ENCODE results near the gene CENPF. TPM values are rescaled to one million over a fixed set of nuclear protein-coding genes. Genes with fewer than 3 reads are reported as not detected.

The CENPF gene
- total and polyA plus RNA-seq, 2 of the 13 experiments (the other 11 are each of a cell fraction or from before 2014, with no cell fraction given), result 14.7 to 84.9 TPM

- TF ChIP-seq PBX2 (CRISPR knock-in tag; IDR thresholded peaks at IDR 0.05) (no peak), MLLT10 (CRISPR knock-in tag; IDR thresholded peaks at IDR 0.05) (no peak), ZFYVE20 (CRISPR knock-in tag; IDR thresholded peaks at IDR 0.05; ENCODE audit: borderline replicate concordance, low read depth) (0 out of 2 replicates have a peak, but pooled peaks have one; percentile 57), SP140L (CRISPR knock-in tag; IDR thresholded peaks at IDR 0.05; ENCODE audit: borderline replicate concordance) (no peak), ZNF777 (CRISPR knock-in tag; IDR thresholded peaks at IDR 0.05) (peak; percentile 43; the same call in 1 of the 2 replicates), ZSCAN31 (CRISPR knock-in tag; IDR thresholded peaks at IDR 0.05; ENCODE audit: low read depth) (peak; percentile 77), HOXA3 (CRISPR knock-in tag; IDR thresholded peaks at IDR 0.05) (peak; percentile 67; the same call in 1 of the 2 replicates), PITX1 (CRISPR knock-in tag; IDR thresholded peaks at IDR 0.05) (0 out of 2 replicates have a peak, but pooled peaks have one; percentile 49), NKX3-1 (CRISPR knock-in tag; IDR thresholded peaks at IDR 0.05) (peak; percentile 87; the same call in 1 of the 2 replicates), ATF3 (CRISPR knock-in tag; IDR thresholded peaks at IDR 0.05) (peak; percentile 17; the same call in 1 of the 2 replicates), ZZZ3 (CRISPR knock-in tag; IDR thresholded peaks at IDR 0.05; ENCODE audit: borderline replicate concordance) (no peak), POLR2G (IDR thresholded peaks at IDR 0.05; ENCODE audit: low read depth, low read length) (peak; percentile 48; the same call in 1 of the 2 replicates), SAFB2 (CRISPR knock-in tag; IDR thresholded peaks at IDR 0.05; ENCODE audit: borderline replicate concordance, low read depth) (no peak), KMT2A (CRISPR knock-in tag; IDR thresholded peaks at IDR 0.05) (peak; percentile 88), CENPT (CRISPR knock-in tag; IDR thresholded peaks at IDR 0.05; ENCODE audit: low read depth) (peak; percentile 92), FLYWCH1 (CRISPR knock-in tag; IDR thresholded peaks at IDR 0.05) (peak; percentile 98; the same call in 1 of the 2 replicates), GABPB1 (CRISPR knock-in tag; IDR thresholded peaks at IDR 0.05) (peak; percentile 63), ATF4 (CRISPR knock-in tag; IDR thresholded peaks at IDR 0.05) (peak in 1 of 2 experiments; percentile 81; a peak in 2 of 4 replicates), ESRRA (CRISPR knock-in tag; IDR thresholded peaks at IDR 0.05; ENCODE audit: low read depth) (no peak), CREM (IDR thresholded peaks at IDR 0.05) (peak; percentile 38; the same call in 1 of the 2 replicates), CREM (CRISPR knock-in tag; IDR thresholded peaks at IDR 0.05) (no peak), KLF6 (CRISPR knock-in tag; IDR thresholded peaks at IDR 0.05) (peak; percentile 75; the same call in 1 of the 2 replicates), ZNF7 (CRISPR knock-in tag; IDR thresholded peaks at IDR 0.05) (no peak)
- TF ChIP-seq, protein P1, sequence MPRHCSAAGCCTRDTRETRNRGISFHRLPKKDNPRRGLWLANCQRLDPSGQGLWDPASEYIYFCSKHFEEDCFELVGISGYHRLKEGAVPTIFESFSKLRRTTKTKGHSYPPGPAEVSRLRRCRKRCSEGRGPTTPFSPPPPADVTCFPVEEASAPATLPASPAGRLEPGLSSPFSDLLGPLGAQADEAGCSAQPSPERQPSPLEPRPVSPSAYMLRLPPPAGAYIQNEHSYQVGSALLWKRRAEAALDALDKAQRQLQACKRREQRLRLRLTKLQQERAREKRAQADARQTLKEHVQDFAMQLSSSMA (CRISPR knock-in tag; IDR thresholded peaks at IDR 0.05), result no peak
- TF ChIP-seq, protein P2, sequence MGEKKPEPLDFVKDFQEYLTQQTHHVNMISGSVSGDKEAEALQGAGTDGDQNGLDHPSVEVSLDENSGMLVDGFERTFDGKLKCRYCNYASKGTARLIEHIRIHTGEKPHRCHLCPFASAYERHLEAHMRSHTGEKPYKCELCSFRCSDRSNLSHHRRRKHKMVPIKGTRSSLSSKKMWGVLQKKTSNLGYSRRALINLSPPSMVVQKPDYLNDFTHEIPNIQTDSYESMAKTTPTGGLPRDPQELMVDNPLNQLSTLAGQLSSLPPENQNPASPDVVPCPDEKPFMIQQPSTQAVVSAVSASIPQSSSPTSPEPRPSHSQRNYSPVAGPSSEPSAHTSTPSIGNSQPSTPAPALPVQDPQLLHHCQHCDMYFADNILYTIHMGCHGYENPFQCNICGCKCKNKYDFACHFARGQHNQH (CRISPR knock-in tag; IDR thresholded peaks at IDR 0.05), result 0 out of 2 replicates have a peak, but pooled peaks have one; percentile 50
Observed at GRCh38 chr1:214602764-214603657, at the start of gene CENPF (continued).
